SK-N-SH (cell line): ENCODE data around the gene KMT2A. TPM values are rescaled to one million over a fixed set of nuclear protein-coding genes. Genes with fewer than 3 reads are reported as not detected.

Experiments used
- CTCF ChIA-PET: fragments of 300-600, 350-600 bp; formaldehyde crosslinking; extraction: SDS; loops from one replicate; lab custom pipeline; 2021; lab: Yijun Ruan, JAX
- POLR2A ChIA-PET: fragments of 350-600 bp; sonication (Branson Sonifier 250); formaldehyde crosslinking; extraction: SDS; loops from one replicate; lab custom pipeline; 2020; ENCODE audit warnings: antibody characterized with exemption, inconsistent platforms; lab: Yijun Ruan, JAX
- DNase-seq: peaks from one replicate; pipeline ENCODE4 v3.0.0; 2012
- H2AFZ ChIP-seq: fragments of 200-600 bp; sonication (generic); 2 replicates; pipeline ENCODE4 v1.8.1; 2016; ENCODE audit warnings: antibody characterized with exemption, mild to moderate bottlenecking, low read depth
- H3F3A ChIP-seq: fragments of 200-600 bp; sonication (generic); replicated peaks from 2 replicates; pipeline ENCODE3; 2016; ENCODE audit warnings: antibody characterized with exemption, mild to moderate bottlenecking; ENCODE audit not compliant: insufficient read depth
- H3K27ac ChIP-seq, 2 experiments: fragments of 200-500 bp in 1 of 2; fragments of 200-600 bp in 1 of 2; sonication (Bioruptor generic) in 1 of 2; sonication (generic), shearing (Covaris generic) in 1 of 2; 2 replicates each; pipeline versions ENCODE4 v1.5.1 to v1.6.1; 2014 to 2016; ENCODE audit warnings: low read depth in 2 of 2, inconsistent platforms in 1 of 2, low read length in 1 of 2, mild to moderate bottlenecking in 1 of 2, mixed read lengths in 1 of 2
- H3K27me3 ChIP-seq: fragments of 200-600 bp; sonication (generic), shearing (Covaris generic); 2 replicates; pipeline ENCODE4 v1.6.1; 2016; ENCODE audit warnings: mixed run types; ENCODE audit not compliant: insufficient read depth
- H3K36me3 ChIP-seq, 2 experiments: fragments of 200-500 bp in 1 of 2; fragments of 200-600 bp in 1 of 2; sonication (Bioruptor generic) in 1 of 2; sonication (generic) in 1 of 2; replicated peaks in 1 of 2; 2 replicates each; pipeline versions ENCODE3 to v1.5.1; 2014 to 2016; ENCODE audit warnings: low read length in 1 of 2, mild to moderate bottlenecking in 1 of 2; ENCODE audit not compliant: insufficient read depth in 2 of 2, control insufficient read depth in 1 of 2
- H3K4me1 ChIP-seq, 2 experiments: fragments of 200-500 bp in 1 of 2; fragments of 200-600 bp in 1 of 2; sonication (Bioruptor generic) in 1 of 2; sonication (generic), shearing (Covaris generic) in 1 of 2; 2 replicates each; pipeline versions ENCODE4 v1.5.1 to v1.6.1; 2014 to 2016; ENCODE audit warnings: low read depth in 1 of 2, low read length in 1 of 2, mixed run types in 1 of 2; ENCODE audit not compliant: insufficient read depth in 2 of 2, control insufficient read depth in 1 of 2
- H3K4me2 ChIP-seq: fragments of 200-600 bp; sonication (generic), shearing (Covaris generic); 2 replicates; pipeline ENCODE4 v1.6.1; 2017; ENCODE audit warnings: mixed run types
- H3K4me3 ChIP-seq, 2 experiments: fragments of 200-500 bp in 1 of 2; fragments of 200-600 bp in 1 of 2; sonication (Bioruptor generic) in 1 of 2; sonication (generic), shearing (Covaris generic) in 1 of 2; 2 replicates each; pipeline versions ENCODE4 v1.5.1 to v1.8.1; 2014 to 2016; ENCODE audit warnings: low read depth in 2 of 2, inconsistent platforms in 1 of 2, low read length in 1 of 2, mild to moderate bottlenecking in 1 of 2, mixed read lengths in 1 of 2, moderate library complexity in 1 of 2
- H3K79me2 ChIP-seq: fragments of 200-600 bp; sonication (generic); 2 replicates; pipeline ENCODE4 v1.8.1; 2017; ENCODE audit warnings: mild to moderate bottlenecking; ENCODE audit not compliant: insufficient read depth
- H3K9ac ChIP-seq: fragments of 200-600 bp; sonication (generic); 2 replicates; pipeline ENCODE4 v1.6.1; 2017; ENCODE audit warnings: mixed run types
- H3K9me2 ChIP-seq: fragments of 200-600 bp; sonication (generic); 2 replicates; pipeline ENCODE4 v1.6.1; 2017; ENCODE audit warnings: mixed run types
- H3K9me3 ChIP-seq: fragments of 200-600 bp; sonication (generic); 2 replicates; pipeline ENCODE4 v1.6.1; 2017; ENCODE audit warnings: mixed run types, mild to moderate bottlenecking, moderate library complexity
- H4K20me1 ChIP-seq: fragments of 200-600 bp; sonication (generic); 2 replicates; pipeline ENCODE4 v1.6.1; 2017; ENCODE audit warnings: mild to moderate bottlenecking, mixed run types; ENCODE audit not compliant: insufficient read depth
- CTCF ChIP-seq: fragments of 200-600 bp; sonication (generic); IDR thresholded peaks from 2 replicates; pipeline ENCODE4 v1.6.1; 2017; ENCODE audit warnings: antibody characterized with exemption, mild to moderate bottlenecking, moderate library complexity
- ELF1 ChIP-seq: IDR thresholded peaks from 2 replicates; pipeline ENCODE4 v1.4.0; 2012
- EP300 ChIP-seq, 2 experiments: IDR thresholded peaks; 2 replicates each; pipeline versions ENCODE4 v1.4.0 to v1.6.1; 2012; ENCODE audit warnings: borderline replicate concordance in 1 of 2, low read depth in 1 of 2, low read length in 1 of 2
- FOSL2 ChIP-seq: IDR thresholded peaks from 2 replicates; pipeline ENCODE4 v1.4.0; 2012; ENCODE audit warnings: low read depth, mild to moderate bottlenecking, moderate library complexity, borderline replicate concordance
- FOXJ3 ChIP-seq: sonication (generic); formaldehyde crosslinking; IDR thresholded peaks from 2 replicates; pipeline ENCODE4 v1.5.1; 2020; ENCODE audit warnings: mild to moderate bottlenecking, missing genetic modification reagents
- FOXM1 ChIP-seq: IDR thresholded peaks from 2 replicates; pipeline ENCODE4 v1.4.0; 2012; ENCODE audit warnings: low read depth, mild to moderate bottlenecking
- GABPA ChIP-seq: IDR thresholded peaks from 2 replicates; pipeline ENCODE4 v1.4.0; 2012; ENCODE audit warnings: low read depth, mild to moderate bottlenecking
- JUND ChIP-seq: IDR thresholded peaks from 2 replicates; pipeline ENCODE4 v1.4.0; 2012
- NRF1 ChIP-seq: IDR thresholded peaks from 2 replicates; pipeline ENCODE4 v1.6.1; 2012; ENCODE audit warnings: low read depth, mild to moderate bottlenecking, low read length
- PBX3 ChIP-seq: IDR thresholded peaks from 2 replicates; pipeline ENCODE4; 2012
- RAD21 ChIP-seq: IDR thresholded peaks from 2 replicates; pipeline ENCODE4 v1.6.1; 2012; ENCODE audit warnings: mild to moderate bottlenecking, low read length
- RFX5 ChIP-seq: IDR thresholded peaks from 2 replicates; pipeline ENCODE4 v1.6.1; 2012; ENCODE audit warnings: mild to moderate bottlenecking, improper control_type of control experiment, low read length
- RXRA ChIP-seq: IDR thresholded peaks from 2 replicates; pipeline ENCODE4 v1.4.0; 2012; ENCODE audit warnings: low read depth, mild to moderate bottlenecking, borderline replicate concordance
- SIN3A ChIP-seq: IDR thresholded peaks from 2 replicates; pipeline ENCODE4 v1.6.1; 2012; ENCODE audit warnings: low read depth, mild to moderate bottlenecking, low read length, moderate library complexity, borderline replicate concordance
- TAF1 ChIP-seq: IDR thresholded peaks from 2 replicates; pipeline ENCODE4 v1.6.1; 2012; ENCODE audit warnings: low read depth, mild to moderate bottlenecking, low read length, moderate library complexity, borderline replicate concordance
- TCF12 ChIP-seq: IDR thresholded peaks from 2 replicates; pipeline ENCODE4 v1.4.0; 2012
- TEAD4 ChIP-seq: IDR thresholded peaks from 2 replicates; pipeline ENCODE4 v1.4.0; 2012; ENCODE audit warnings: mild to moderate bottlenecking, borderline replicate concordance; ENCODE audit not compliant: insufficient read depth
- USF1 ChIP-seq: IDR thresholded peaks from 2 replicates; pipeline ENCODE4 v1.4.0; 2012; ENCODE audit warnings: low read depth, borderline replicate concordance
- USF2 ChIP-seq: fragments of 150-350 bp; IDR thresholded peaks from 2 replicates; pipeline ENCODE4 v1.6.1; 2017; ENCODE audit warnings: antibody characterized with exemption, low read length, low read depth, borderline replicate concordance
- YY1 ChIP-seq: IDR thresholded peaks from 2 replicates; pipeline ENCODE4 v1.4.0; 2012; ENCODE audit warnings: low read depth, mild to moderate bottlenecking
- WGBS: methylation state at CpG from one replicate; pipeline ENCODE4 v1.1.6; 2017; ENCODE audit warnings: low lambda C conversion rate; 5-methylcytosine and 5-hydroxymethylcytosine counted together
- polyA plus RNA-seq, 3 experiments: library from polyadenylated mRNA; depleted of rRNA; stranded (reverse); fragments of >200 nt; gene quantifications; 2 replicates each; pipeline ENCODE4 v1.2.3, GENCODE V29; 2012
- TF ChIP-seq, protein P1 (sequence below): IDR thresholded peaks from 2 replicates; pipeline ENCODE4 v1.6.1; 2012; ENCODE audit warnings: mild to moderate bottlenecking, low read depth, low read length, moderate library complexity
- TF ChIP-seq, protein P2 (sequence below): fragments of 150-350 bp; IDR thresholded peaks from 2 replicates; pipeline ENCODE4 v1.6.1; 2016; ENCODE audit warnings: mild to moderate bottlenecking, low read depth, low read length

Gene KMT2A
- 15.7 and 16.6 TPM in 2 replicates for polyA plus RNA-seq (2012; rRNA removed)
- polyA plus RNA-seq (2012; cell fraction: cytosol; rRNA removed) = 8.2 and 11.9 TPM in 2 replicates
- polyA plus RNA-seq (2012; cell fraction: nucleus; rRNA removed) = 41.9 and 53.5 TPM in 2 replicates

DNA sequence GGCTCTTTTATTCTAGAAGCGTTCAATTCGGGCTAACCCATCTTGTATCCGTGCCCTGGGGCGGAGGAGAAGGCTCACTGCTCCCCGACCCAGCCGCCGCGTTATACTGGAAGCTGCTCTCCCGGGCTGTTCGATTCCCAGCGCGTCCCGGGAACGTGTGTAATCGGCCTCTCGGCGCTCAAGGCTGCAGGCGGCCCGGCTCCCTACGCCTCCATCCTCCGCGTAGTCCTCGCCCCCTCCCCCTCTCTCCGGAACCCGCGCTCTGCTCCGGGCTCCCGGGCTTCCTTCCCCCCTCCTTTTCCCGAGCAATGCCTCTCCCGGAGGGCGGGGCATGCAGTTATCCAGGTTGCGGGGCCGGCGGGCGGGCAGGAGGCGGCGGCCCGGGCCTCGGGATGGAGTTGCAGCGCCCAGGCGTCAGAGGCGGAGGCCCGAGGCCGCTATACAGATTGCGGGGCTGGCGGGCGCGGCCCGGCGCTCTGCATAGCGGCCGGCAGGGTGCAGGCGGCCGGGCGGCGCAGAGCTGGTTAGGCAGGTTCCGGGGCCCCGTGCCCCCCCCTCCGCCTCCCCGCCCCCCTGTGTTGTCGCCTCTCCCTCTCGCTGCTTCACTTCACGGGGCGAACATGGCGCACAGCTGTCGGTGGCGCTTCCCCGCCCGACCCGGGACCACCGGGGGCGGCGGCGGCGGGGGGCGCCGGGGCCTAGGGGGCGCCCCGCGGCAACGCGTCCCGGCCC is at the start of gene KMT2A:
KMT2A (plus strand) TSS at position 600 of the 732 bp plus-strand sequence; CDS start at position 621, 21 bp downstream.
- CTCF ChIA-PET = interaction anchor here (1.0 kb wide), 1 partner anchor 8 kb away, joined by 4 read pairs; no protein-coding TSS in a partner anchor
- TF ChIP-seq EP300 (IDR thresholded peaks at IDR 0.05; ENCODE audit: borderline replicate concordance in 1 of 2, low read depth in 1 of 2, low read length in 1 of 2) (peak in 1 of 2 experiments; percentile 40; a peak in 1 of 4 replicates), YY1 (peak; percentile 70; the same call in 1 of the 2 replicates), GABPA (peak; percentile 63), RAD21 (no peak), FOXJ3 (no peak), RFX5 (no peak), NRF1 (no peak), USF1 (no peak), PBX3 (peak; percentile 24; the same call in 1 of the 2 replicates), CTCF (no peak), FOSL2 (peak; percentile 7; the same call in 1 of the 2 replicates), RXRA (no peak), TAF1 (peak; percentile 73), ELF1 (peak; percentile 65; the same call in 1 of the 2 replicates), TEAD4 (peak; percentile 55), TCF12 (peak; percentile 38; the same call in 1 of the 2 replicates), JUND (no peak), SIN3A (peak; percentile 89; the same call in 1 of the 2 replicates), FOXM1 (peak; percentile 62; the same call in 1 of the 2 replicates), USF2 (no peak)
- TF ChIP-seq, protein P1, sequence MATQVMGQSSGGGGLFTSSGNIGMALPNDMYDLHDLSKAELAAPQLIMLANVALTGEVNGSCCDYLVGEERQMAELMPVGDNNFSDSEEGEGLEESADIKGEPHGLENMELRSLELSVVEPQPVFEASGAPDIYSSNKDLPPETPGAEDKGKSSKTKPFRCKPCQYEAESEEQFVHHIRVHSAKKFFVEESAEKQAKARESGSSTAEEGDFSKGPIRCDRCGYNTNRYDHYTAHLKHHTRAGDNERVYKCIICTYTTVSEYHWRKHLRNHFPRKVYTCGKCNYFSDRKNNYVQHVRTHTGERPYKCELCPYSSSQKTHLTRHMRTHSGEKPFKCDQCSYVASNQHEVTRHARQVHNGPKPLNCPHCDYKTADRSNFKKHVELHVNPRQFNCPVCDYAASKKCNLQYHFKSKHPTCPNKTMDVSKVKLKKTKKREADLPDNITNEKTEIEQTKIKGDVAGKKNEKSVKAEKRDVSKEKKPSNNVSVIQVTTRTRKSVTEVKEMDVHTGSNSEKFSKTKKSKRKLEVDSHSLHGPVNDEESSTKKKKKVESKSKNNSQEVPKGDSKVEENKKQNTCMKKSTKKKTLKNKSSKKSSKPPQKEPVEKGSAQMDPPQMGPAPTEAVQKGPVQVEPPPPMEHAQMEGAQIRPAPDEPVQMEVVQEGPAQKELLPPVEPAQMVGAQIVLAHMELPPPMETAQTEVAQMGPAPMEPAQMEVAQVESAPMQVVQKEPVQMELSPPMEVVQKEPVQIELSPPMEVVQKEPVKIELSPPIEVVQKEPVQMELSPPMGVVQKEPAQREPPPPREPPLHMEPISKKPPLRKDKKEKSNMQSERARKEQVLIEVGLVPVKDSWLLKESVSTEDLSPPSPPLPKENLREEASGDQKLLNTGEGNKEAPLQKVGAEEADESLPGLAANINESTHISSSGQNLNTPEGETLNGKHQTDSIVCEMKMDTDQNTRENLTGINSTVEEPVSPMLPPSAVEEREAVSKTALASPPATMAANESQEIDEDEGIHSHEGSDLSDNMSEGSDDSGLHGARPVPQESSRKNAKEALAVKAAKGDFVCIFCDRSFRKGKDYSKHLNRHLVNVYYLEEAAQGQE = peak; percentile 48; the same call in 1 of the 2 replicates
- TF ChIP-seq, protein P2, sequence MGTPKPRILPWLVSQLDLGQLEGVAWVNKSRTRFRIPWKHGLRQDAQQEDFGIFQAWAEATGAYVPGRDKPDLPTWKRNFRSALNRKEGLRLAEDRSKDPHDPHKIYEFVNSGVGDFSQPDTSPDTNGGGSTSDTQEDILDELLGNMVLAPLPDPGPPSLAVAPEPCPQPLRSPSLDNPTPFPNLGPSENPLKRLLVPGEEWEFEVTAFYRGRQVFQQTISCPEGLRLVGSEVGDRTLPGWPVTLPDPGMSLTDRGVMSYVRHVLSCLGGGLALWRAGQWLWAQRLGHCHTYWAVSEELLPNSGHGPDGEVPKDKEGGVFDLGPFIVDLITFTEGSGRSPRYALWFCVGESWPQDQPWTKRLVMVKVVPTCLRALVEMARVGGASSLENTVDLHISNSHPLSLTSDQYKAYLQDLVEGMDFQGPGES = no peak

More for the DNA sequence above, at the start of gene KMT2A:
- Histone ChIP-seq H2AFZ (peak within 1 kb of the TSS; percentile 92), H3K9ac (peak within 1 kb of the TSS; percentile 80), H3K4me3 (peak within 1 kb of the TSS; percentile 77 to 95), H3K9me2 (no peaks in the 10 kb centered on the region), H3K9me3 (no peaks in the 10 kb centered on the region), H3K79me2 (peaks cover 45% of the 10 kb centered on the region), H4K20me1 (peaks cover 37% of the 10 kb centered on the region), H3K36me3 (peaks cover 13 to 16% of the 10 kb centered on the region in 2 experiments), H3K4me2 (peak within 1 kb of the TSS; percentile 98), H3K27ac (peak within 1 kb of the TSS; percentile 91 to 99), H3K4me1 (peaks cover 23 to 31% of the 10 kb centered on the region in 2 experiments; a peak in 3 of 4 replicates), H3K27me3 (no peaks in the 10 kb centered on the region), H3F3A (peaks cover 28% of the 10 kb centered on the region)
- DNase-seq = peak; percentile 96
- POLR2A ChIA-PET = interaction anchor here (0.6 to 1.6 kb wide), 10 partner anchors 8 to 354 kb away, joined by 3 to 7 read pairs (median 4); partner anchors contain the start of gene ATP5MG
- WGBS = 4% methylated on average over 4 of the region's 83 CpGs
